ENCODE measurements around the gene KLHL6.

- no peak for TF ChIP-seq ASH2L (IDR thresholded peaks at IDR 0.05; ENCODE audit: insufficient read length, low read depth, low read length)
- no peak for TF ChIP-seq MNT (IDR thresholded peaks at IDR 0.05)
- TF ChIP-seq, protein P1, sequence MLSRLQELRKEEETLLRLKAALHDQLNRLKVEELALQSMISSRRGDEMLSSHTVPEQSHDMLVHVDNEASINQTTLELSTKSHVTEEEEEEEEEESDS (CRISPR knock-in tag; IDR thresholded peaks at IDR 0.05; ENCODE audit: borderline replicate concordance): no peak
- TF ChIP-seq, protein P2, sequence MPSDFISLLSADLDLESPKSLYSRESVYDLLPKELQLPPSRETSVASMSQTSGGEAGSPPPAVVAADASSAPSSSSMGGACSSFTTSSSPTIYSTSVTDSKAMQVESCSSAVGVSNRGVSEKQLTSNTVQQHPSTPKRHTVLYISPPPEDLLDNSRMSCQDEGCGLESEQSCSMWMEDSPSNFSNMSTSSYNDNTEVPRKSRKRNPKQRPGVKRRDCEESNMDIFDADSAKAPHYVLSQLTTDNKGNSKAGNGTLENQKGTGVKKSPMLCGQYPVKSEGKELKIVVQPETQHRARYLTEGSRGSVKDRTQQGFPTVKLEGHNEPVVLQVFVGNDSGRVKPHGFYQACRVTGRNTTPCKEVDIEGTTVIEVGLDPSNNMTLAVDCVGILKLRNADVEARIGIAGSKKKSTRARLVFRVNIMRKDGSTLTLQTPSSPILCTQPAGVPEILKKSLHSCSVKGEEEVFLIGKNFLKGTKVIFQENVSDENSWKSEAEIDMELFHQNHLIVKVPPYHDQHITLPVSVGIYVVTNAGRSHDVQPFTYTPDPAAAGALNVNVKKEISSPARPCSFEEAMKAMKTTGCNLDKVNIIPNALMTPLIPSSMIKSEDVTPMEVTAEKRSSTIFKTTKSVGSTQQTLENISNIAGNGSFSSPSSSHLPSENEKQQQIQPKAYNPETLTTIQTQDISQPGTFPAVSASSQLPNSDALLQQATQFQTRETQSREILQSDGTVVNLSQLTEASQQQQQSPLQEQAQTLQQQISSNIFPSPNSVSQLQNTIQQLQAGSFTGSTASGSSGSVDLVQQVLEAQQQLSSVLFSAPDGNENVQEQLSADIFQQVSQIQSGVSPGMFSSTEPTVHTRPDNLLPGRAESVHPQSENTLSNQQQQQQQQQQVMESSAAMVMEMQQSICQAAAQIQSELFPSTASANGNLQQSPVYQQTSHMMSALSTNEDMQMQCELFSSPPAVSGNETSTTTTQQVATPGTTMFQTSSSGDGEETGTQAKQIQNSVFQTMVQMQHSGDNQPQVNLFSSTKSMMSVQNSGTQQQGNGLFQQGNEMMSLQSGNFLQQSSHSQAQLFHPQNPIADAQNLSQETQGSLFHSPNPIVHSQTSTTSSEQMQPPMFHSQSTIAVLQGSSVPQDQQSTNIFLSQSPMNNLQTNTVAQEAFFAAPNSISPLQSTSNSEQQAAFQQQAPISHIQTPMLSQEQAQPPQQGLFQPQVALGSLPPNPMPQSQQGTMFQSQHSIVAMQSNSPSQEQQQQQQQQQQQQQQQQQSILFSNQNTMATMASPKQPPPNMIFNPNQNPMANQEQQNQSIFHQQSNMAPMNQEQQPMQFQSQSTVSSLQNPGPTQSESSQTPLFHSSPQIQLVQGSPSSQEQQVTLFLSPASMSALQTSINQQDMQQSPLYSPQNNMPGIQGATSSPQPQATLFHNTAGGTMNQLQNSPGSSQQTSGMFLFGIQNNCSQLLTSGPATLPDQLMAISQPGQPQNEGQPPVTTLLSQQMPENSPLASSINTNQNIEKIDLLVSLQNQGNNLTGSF (CRISPR knock-in tag; IDR thresholded peaks at IDR 0.05): no peak
These were observed 116.8 kb downstream of the KLHL6 start for GRCh38 chr3:183438735-183439134.

Measured in HepG2 (cell line).